ENCODE results near the gene LRP2BP.

DNA sequence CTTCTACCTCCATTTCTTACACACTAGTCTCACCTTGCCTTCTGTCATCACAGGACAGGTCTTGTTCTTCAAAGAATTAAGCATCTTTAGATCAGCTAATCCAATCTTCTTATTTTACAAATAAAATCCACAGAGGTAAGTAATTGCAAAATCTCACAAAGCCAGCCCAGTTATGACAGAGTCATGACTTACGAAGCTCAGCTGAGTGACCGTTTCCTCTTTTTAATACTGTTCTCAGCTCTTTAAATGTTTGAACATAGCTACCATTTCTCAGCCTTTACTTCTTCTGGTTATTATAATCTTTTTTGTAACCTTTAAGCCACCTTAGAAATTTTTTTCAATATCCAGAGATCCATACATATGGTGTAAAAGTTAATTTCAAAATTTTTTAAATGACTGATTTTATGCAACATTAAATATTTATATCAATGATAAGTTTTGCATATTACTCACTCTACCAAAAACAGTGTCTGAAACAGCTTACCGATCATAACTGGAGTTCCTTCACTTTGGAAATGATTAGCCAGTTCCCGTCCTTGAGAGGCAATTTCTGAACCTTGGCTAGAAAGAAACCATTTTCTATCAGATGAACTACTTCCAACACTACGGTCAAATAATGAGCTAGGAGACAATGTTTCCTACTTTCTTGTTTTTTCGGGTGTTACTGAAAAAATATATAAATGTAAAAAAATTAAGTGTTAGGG is 9.7 kb upstream of the LRP2BP start:
- TF ChIP-seq, protein P1, sequence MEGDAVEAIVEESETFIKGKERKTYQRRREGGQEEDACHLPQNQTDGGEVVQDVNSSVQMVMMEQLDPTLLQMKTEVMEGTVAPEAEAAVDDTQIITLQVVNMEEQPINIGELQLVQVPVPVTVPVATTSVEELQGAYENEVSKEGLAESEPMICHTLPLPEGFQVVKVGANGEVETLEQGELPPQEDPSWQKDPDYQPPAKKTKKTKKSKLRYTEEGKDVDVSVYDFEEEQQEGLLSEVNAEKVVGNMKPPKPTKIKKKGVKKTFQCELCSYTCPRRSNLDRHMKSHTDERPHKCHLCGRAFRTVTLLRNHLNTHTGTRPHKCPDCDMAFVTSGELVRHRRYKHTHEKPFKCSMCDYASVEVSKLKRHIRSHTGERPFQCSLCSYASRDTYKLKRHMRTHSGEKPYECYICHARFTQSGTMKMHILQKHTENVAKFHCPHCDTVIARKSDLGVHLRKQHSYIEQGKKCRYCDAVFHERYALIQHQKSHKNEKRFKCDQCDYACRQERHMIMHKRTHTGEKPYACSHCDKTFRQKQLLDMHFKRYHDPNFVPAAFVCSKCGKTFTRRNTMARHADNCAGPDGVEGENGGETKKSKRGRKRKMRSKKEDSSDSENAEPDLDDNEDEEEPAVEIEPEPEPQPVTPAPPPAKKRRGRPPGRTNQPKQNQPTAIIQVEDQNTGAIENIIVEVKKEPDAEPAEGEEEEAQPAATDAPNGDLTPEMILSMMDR (IDR thresholded peaks at IDR 0.05) = no peak
- TF ChIP-seq POLR2A (IDR thresholded peaks at IDR 0.05) = no peak

Measured in breast epithelium (tissue), 3 donors.